GM19463 (cell line): Measurements from ENCODE around the gene NUBPL.

ENCODE experiments used
- ATAC-seq: cut with Tn5 transposase; IDR thresholded peaks from one replicate; pipeline ENCODE4 v1.9.1; 2021; ENCODE audit warnings: mild to moderate bottlenecking, moderate library complexity; ENCODE audit not compliant: unreplicated experiment

The NUBPL gene

GRCh38 chr14:31561155-31561846 is at the start of gene NUBPL:
Gene NUBPL (plus strand): TSS chr14:31561404. CDS start chr14:31561440, 36 bp downstream.
- peak; percentile 97 for ATAC-seq

DNA sequence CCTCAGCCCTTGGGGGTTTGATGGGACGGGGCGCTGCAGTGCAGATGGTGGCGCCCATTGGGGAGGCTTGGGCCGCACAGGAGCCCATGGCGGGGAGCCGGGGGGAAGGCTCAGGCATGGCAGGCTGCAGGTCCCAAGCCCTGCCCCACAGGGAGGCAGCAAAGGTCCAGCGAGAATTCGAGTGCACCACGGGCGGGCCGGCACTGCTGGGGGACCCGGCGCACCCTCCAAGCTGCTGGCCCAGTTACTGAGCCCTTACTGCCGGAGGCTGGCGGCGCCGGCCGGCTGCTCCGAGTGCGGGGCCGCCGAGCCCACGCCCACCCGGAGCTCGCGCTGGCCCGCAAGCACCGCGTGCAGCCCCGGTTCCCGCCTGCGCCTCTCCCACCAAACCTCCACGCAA is 34.1 kb upstream of the NUBPL start:
- no peak for ATAC-seq

GRCh38 chr14:31527546-31527945 is 33.7 kb upstream of the NUBPL start:
- ATAC-seq: no peak

DNA sequence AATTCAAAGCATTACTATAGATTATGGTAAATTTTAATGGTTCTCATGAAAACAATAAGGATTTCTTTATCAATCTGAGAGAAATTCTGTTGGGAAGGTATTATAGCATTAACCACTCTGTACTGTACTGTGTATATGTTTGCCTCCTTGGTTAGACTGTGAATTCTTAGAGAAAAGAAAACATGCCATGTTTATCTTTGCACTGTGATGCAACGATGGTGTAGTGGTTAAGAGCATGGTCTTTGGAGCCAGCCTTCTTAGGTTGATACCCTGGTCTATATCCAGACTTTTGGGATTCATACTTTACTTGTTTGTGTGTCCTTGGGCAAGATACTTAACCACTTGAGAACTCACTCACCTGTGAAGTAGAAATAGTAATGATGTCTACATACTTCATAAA is 32.2 kb upstream of the NUBPL start:
- no peak for ATAC-seq

DNA sequence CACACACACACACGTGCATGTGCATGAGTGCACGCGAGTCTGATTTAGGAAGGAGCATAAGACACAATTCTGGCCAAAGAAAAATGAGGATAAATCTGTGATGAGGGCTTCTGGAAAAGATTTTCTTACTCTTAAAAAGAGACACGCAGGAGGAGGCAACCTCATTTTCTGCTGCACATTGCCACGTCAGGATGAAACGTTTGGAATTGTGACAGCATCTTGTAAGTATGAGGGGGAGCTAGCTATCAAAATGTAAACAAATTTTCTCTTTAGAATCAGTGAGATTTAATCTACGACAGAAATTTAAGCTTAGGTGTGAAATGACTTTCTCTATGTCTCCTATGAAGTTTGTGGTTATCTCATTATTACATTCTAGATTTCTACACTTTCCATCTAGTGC is 31.1 kb upstream of the NUBPL start:
- no peak for ATAC-seq

DNA sequence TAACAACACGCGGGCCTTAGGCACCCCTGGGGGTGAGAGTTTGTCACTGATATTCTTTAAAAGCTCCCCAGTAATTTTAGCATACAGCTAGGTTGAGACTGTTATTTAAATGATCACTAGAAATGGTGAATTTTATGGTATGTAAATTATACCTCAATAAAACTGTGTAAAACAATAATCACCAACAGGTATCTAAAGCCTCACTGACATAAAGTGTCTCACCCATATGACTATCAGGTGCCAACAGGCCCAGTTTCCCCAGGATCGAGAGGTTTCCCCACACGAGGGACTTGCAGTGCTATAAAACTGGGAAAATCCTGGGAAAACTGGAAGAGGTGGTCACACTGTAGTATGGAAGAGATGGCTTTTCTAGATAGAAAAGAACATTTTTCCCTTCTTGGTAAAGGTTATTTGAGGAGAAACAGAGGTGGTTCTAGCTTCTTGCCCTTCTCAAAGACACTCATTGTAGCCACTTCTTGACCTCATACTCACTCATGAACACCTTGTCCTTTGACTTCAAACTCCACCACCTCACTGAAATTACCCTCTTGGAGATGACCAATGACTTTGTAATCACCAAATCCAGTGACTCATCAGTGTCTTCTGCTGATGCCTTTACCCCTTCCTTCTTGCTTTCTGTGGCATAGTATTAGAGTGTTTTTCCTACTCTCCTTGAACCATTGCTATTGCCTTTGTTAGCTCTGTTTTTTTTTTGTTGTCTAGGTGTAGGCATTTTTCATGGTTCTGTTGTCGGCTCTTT is 24.8 kb upstream of the NUBPL start:
- no peak for ATAC-seq

DNA sequence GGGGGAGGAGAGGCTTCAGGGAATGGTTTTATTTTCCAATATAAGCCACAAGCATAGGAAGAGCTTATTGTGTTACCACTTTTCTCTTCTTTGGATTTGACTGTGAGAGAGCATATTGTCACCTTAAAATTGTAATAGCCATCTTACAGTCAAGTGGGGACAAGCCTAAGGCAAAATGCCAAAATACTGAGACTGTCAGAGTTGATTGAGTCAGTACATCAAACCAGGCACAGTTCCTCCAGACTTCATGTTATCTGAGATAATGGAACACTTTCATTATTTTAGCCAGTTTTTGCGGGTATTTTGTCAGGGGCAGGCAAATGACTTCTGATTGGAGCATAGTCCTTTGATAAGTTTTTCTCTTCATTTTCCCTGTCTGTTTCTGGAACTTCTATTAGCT is 19.5 kb upstream of the NUBPL start:
- ATAC-seq: no peak

DNA sequence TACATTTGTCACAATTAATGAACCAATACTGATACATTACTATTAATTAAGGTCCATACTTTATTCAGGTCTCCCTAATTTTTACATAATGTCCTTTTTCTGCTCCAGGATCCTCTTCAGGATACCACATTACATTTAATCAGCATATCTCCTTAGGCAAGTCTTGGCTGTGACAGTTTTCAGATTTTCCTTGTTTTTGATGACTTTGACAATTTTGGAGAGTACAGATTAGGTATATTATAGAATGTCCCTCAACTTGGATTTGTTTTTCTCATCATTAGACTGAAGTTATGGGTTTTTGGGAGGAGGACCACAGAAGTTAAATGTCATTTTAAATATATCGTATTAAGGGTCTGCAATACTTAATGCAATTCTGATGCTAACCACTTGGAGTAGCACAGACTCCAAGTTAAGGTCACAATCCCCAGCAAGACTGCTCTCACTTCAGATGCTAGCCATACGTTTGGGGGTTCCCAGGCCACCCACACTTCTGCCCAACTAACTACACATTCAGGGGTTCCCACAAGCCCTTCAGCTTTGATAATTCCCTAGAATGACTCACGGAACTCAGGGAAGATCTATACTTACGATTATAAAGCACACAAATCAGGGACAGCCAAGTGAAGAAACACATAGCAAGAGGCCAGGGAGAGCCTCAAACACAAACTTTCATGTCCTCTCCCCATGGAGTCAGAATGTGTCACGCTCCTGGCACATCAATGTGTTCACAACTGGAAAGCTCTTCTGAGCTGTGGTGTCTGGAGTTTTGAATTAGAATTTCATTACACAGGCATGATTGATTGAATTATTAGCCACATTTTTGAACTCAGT is 17.0 kb upstream of the NUBPL start:
- ATAC-seq: no peak

- no peak for ATAC-seq
Measured at GRCh38 chr14:31544816-31545215, 16.4 kb upstream of the NUBPL start.

GRCh38 chr14:31545328-31545727 is 15.9 kb upstream of the NUBPL start:
- ATAC-seq: no peak

GRCh38 chr14:31549817-31550216 is 11.4 kb upstream of the NUBPL start:
- ATAC-seq: no peak

DNA sequence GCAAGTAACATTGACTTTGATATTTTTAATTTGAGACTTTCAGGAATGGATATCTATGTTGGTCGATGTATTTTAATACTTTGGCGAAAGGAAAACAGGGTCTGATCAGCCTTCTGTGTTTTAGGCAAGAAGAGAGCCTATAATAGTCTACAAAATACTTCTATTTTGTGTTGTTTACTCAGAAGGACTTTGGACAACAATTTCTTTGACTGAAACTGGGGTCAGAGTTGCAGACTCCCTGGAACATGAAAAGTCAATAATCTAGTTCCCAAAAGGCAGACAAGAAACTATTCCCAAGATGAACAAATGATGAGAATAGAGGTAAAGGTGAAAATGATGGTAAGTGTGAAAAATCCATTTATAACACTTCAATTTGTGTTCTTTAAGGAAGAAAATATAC is 10.6 kb upstream of the NUBPL start:
- no peak for ATAC-seq

- no peak for ATAC-seq
Measured at GRCh38 chr14:31556191-31556590, 5.0 kb upstream of the NUBPL start.

DNA sequence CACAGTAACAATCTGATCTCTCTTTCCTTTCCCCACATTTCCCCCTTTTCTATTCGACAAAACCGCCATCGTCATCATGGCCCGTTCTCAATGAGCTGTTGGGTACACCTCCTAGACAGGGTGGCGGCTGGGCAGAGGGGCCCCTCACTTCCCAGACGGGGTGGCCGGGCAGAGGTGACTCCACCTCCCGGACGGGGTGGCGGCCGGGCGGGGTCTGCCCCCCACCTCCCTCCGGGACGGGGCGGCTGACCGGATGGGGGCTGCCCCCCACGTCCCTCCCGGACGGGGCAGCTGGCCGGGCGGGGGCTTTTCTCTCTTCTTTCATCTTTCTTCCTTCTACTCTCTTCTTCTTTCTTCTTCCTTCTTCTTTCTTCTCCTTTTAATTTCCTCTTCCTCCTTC is 1.3 kb upstream of the NUBPL start:
- no peak for ATAC-seq

DNA sequence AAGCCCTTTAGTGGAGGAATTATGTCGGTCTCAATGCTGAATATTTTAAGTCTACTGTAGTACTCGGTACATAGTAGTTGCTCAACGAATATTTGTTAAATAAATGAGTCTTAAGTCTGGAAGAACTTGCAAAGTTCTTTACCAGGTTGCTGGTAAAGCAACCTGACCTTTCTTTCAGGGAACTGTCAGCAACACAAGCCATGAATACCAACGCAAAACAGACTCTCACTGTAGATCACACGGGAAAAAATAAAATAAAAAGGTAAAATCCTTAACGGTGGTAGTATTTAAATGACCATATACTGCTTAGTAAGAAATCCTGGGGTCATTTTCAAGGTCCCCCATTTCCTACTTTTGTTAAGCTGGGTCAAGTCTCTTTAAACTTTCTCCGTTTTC is 447 bp upstream of the NUBPL start:
- no peak for ATAC-seq

GRCh38 chr14:31564194-31564593 is 3.0 kb downstream of the NUBPL start:
- no peak for ATAC-seq

DNA sequence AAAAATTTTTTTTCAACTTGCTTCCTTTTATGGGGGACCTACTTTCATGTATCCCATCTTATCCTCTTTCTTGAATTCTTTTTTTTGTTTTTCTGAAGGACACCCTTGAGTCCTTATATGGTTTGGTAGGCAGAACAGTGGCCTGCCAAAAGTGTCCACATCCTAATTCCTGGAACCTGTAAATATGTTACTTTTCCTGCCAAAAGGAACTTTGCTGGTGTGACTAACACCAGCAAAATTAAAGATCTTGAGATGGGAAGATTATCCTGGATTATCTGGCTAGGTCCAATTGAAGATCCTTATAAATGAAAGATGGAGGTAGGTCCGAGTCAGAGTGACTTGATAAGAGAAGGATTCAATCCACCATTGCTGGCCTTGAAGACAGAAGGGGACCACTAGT is 5.3 kb downstream of the NUBPL start:
- no peak for ATAC-seq

DNA sequence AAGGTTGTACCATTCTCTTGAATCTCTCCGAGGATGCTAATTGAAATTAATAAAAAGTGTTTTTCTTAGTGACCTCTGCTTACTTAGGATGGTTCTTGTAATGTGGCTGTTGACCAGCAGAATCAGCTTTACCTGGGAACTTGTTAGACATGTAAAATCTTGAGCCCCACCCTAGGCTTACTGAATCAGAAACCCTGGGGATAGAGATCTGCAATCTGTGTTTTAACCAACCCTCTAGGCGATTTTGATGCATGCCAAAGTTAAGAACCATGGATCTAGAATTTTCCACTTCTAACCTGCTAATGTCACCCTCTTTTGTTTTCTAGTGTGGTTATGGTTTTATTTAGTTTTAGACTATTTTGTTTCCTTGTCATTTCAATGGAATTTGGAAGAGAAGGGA is 6.5 kb downstream of the NUBPL start:
- no peak for ATAC-seq

DNA sequence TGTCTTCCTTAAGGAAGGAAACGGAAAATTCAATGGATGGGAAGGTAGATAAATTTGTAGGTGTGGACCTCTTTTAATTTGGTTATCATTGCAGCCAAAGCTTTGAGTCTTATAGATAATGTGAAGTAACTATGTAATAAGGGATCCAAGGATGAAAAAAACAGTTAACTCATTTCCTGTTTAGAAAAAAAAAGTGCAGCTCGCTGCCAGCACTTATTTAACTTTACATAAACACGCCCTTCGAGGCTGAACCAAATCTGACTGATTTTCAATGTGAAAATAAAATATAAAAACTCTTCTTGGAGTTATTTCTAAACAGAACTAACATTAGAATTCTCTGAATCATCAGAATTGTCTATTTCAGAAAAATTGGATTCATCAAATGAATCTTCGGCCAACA is 7.0 kb downstream of the NUBPL start:
- no peak for ATAC-seq

GRCh38 chr14:31568671-31569070 is 7.5 kb downstream of the NUBPL start:
- ATAC-seq: no peak

DNA sequence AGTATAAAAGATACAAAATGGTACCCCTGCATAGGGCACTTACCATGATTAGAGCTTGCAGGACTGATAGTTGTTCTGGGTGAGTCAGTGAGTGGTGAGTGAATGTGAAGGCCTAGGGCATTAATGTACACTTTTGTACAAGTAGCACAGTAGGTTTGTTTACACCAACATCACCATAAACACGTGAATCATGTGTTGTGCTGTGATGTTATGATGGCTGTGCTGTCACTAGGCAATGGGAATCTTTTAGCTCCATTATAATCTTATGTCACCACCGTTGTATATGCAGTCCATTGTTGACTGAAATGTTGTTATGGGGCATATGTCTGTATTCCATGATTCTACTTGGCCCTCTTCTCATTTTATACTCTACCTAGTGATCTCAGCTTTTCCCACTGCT is 11.8 kb downstream of the NUBPL start:
- ATAC-seq: no peak

GRCh38 chr14:31576949-31577348 is 15.7 kb downstream of the NUBPL start:
- no peak for ATAC-seq
